Astrocyte (in vitro differentiated cells and primary cell): ENCODE data around the gene ALDH3A2. TPM values are rescaled to one million over a fixed set of nuclear protein-coding genes. Genes with fewer than 3 reads are reported as not detected.

ENCODE experiments used
- DNase-seq: peaks from one replicate; pipeline ENCODE4 v3.0.0-alpha.2; 2010; ENCODE audit warnings: low read depth
- FAIRE-seq: peaks from 2 replicates; lab custom pipeline; 2011; peaks lifted over from hg19 to GRCh38; lab: Jason Lieb, UNC
- H2AFZ ChIP-seq: 2 replicates; pipeline ENCODE4 v1.6.0; 2012; ENCODE audit warnings: low read depth, low read length, inconsistent platforms
- H3K27ac ChIP-seq: 2 replicates; pipeline ENCODE4 v1.5.1; 2011; ENCODE audit warnings: low read depth, low read length, inconsistent platforms
- H3K27me3 ChIP-seq: 2 replicates; pipeline ENCODE4 v1.6.0; 2011; ENCODE audit warnings: low read length, inconsistent platforms; ENCODE audit not compliant: insufficient read depth
- H3K36me3 ChIP-seq: 2 replicates; pipeline ENCODE4 v1.5.1; 2011; ENCODE audit warnings: low read length, inconsistent platforms; ENCODE audit not compliant: insufficient read depth
- H3K4me1 ChIP-seq: 2 replicates; pipeline ENCODE4 v1.5.1; 2011; ENCODE audit warnings: low read length, inconsistent platforms; ENCODE audit not compliant: insufficient read depth
- H3K4me2 ChIP-seq: 2 replicates; pipeline ENCODE4 v1.6.0; 2012; ENCODE audit warnings: low read length, inconsistent platforms
- H3K4me3 ChIP-seq: 2 replicates; pipeline ENCODE4 v1.5.1; 2011; ENCODE audit warnings: low read depth, mild to moderate bottlenecking, low read length, inconsistent platforms; ENCODE audit not compliant: insufficient read depth
- H3K79me2 ChIP-seq: 2 replicates; pipeline ENCODE4 v1.6.0; 2012; ENCODE audit warnings: mild to moderate bottlenecking, low read length, inconsistent platforms; ENCODE audit not compliant: insufficient read depth
- H3K9ac ChIP-seq: 2 replicates; pipeline ENCODE4 v1.6.0; 2012; ENCODE audit warnings: mild to moderate bottlenecking, low read length, inconsistent platforms
- H3K9me3 ChIP-seq: 2 replicates; pipeline ENCODE4 v1.5.1; 2012; ENCODE audit warnings: low read depth, mild to moderate bottlenecking, low read length, inconsistent platforms; ENCODE audit not compliant: insufficient read depth
- H4K20me1 ChIP-seq: 2 replicates; pipeline ENCODE4 v1.6.0; 2012; ENCODE audit warnings: low read length, inconsistent platforms; ENCODE audit not compliant: insufficient read depth
- H3K27ac Mint-ChIP-seq: one replicate; pipeline ENCODE4 v1.8.0; 2021; ENCODE audit warnings: mild to moderate bottlenecking, mixed read lengths; ENCODE audit not compliant: unreplicated experiment
- H3K27me3 Mint-ChIP-seq: one replicate; pipeline ENCODE4 v1.8.0; 2021; ENCODE audit warnings: low read depth, mixed read lengths; ENCODE audit not compliant: unreplicated experiment
- H3K36me3 Mint-ChIP-seq: one replicate; pipeline ENCODE4 v1.8.0; 2021; ENCODE audit warnings: low read depth, mixed read lengths; ENCODE audit not compliant: unreplicated experiment
- H3K4me1 Mint-ChIP-seq: one replicate; pipeline ENCODE4 v1.8.0; 2021; ENCODE audit warnings: low read depth, mixed read lengths; ENCODE audit not compliant: unreplicated experiment
- H3K4me3 Mint-ChIP-seq: one replicate; pipeline ENCODE4 v1.8.0; 2021; ENCODE audit warnings: mild to moderate bottlenecking, moderate library complexity, mixed read lengths; ENCODE audit not compliant: unreplicated experiment
- H3K9me3 Mint-ChIP-seq: one replicate; pipeline ENCODE4 v1.8.0; 2021; ENCODE audit warnings: mild to moderate bottlenecking, mixed read lengths; ENCODE audit not compliant: unreplicated experiment
- EZH2 ChIP-seq: IDR thresholded peaks from 2 replicates; pipeline ENCODE4 v1.6.1; 2012; ENCODE audit warnings: mild to moderate bottlenecking, low read length, inconsistent platforms; ENCODE audit not compliant: insufficient read depth
- total RNA-seq: library from RNA; stranded (reverse); gene quantifications from 2 replicates; pipeline ENCODE4 v1.2.1, GENCODE V29; 2021
- TF ChIP-seq, protein P1 (sequence below): IDR thresholded peaks from 2 replicates; pipeline ENCODE4 v1.5.1; 2011; ENCODE audit warnings: low read depth, mild to moderate bottlenecking, inconsistent platforms, low read length, moderate library complexity; ENCODE audit not compliant: insufficient read depth

ALDH3A2 gene
- total RNA-seq, 1 donor from 2014 or later, result 13.8 TPM

DNA sequence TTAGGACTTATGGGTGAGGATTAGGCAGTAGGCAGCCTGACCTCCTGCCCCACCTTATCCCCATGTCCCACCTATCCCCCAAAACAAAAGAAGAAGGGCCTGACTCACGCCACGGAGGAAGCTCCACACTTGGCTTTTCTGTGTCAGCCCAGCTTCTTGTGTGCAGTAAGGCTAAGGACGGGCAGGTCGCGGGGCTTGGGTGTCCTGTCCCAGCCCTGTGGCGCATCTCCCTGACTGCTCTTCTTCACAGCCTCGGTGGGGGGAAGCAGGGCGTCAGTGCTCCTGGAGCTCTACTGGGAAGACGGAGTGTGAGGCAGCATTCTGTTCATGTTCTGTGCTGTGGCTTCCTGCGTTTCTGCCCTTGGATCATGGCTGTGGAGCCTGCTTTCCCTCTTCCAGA lies 34.6 kb upstream of the ALDH3A2 start:
- Histone ChIP-seq H3K4me3 (no peak overlapping the region), H4K20me1 (no peaks in the 10 kb centered on the region), H3K79me2 (no peaks in the 10 kb centered on the region), H3K27me3 (no peaks in the 10 kb centered on the region), H3K4me1 (no peaks in the 10 kb centered on the region), H3K4me2 (no peak overlapping the region), H3K9me3 (peaks cover 3% of the 10 kb centered on the region), H2AFZ (no peak overlapping the region), H3K27ac (no peak overlapping the region), H3K9ac (no peak overlapping the region), H3K36me3 (no peaks in the 10 kb centered on the region)
- no peaks in the 10 kb centered on the region for H3K4me1 Mint-ChIP-seq
- TF ChIP-seq EZH2, result no peak
- TF ChIP-seq, protein P1, sequence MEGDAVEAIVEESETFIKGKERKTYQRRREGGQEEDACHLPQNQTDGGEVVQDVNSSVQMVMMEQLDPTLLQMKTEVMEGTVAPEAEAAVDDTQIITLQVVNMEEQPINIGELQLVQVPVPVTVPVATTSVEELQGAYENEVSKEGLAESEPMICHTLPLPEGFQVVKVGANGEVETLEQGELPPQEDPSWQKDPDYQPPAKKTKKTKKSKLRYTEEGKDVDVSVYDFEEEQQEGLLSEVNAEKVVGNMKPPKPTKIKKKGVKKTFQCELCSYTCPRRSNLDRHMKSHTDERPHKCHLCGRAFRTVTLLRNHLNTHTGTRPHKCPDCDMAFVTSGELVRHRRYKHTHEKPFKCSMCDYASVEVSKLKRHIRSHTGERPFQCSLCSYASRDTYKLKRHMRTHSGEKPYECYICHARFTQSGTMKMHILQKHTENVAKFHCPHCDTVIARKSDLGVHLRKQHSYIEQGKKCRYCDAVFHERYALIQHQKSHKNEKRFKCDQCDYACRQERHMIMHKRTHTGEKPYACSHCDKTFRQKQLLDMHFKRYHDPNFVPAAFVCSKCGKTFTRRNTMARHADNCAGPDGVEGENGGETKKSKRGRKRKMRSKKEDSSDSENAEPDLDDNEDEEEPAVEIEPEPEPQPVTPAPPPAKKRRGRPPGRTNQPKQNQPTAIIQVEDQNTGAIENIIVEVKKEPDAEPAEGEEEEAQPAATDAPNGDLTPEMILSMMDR, result no peak
- DNase-seq, result no peak
- peaks cover 2% of the 10 kb centered on the region for H3K27me3 Mint-ChIP-seq
- no peak overlapping the region for H3K4me3 Mint-ChIP-seq
- no peak for FAIRE-seq
- H3K36me3 Mint-ChIP-seq, result no peaks in the 10 kb centered on the region
- H3K27ac Mint-ChIP-seq, result no peak overlapping the region
- peaks cover 14% of the 10 kb centered on the region for H3K9me3 Mint-ChIP-seq

DNA sequence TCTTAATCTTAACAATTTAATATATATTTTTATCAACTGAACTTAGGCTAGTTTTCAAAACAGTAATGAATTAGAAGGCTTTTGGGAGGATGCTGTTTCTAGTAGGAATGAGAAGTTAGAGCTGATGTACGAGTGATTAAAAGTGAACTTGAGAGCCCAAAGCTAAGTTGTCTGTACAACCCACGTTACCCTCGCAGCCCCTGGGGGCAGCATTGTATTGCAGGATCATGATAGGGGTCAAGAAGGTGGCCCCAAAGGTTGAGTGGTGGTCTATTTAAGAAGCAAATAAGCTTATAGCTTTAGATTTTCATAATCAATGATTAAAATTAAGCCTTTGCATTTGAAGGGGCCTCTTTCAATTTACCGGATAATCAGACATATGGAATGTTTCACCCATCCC lies 33.7 kb upstream of the ALDH3A2 start:
- Histone ChIP-seq H3K9ac (no peak overlapping the region), H3K4me3 (no peak overlapping the region), H3K36me3 (no peaks in the 10 kb centered on the region), H2AFZ (no peak overlapping the region), H3K27me3 (no peaks in the 10 kb centered on the region), H4K20me1 (no peaks in the 10 kb centered on the region), H3K27ac (no peak overlapping the region), H3K4me2 (no peak overlapping the region), H3K79me2 (no peaks in the 10 kb centered on the region), H3K4me1 (no peaks in the 10 kb centered on the region), H3K9me3 (peaks cover 7% of the 10 kb centered on the region)
- H3K27ac Mint-ChIP-seq, result no peak overlapping the region
- peaks cover 23% of the 10 kb centered on the region for H3K9me3 Mint-ChIP-seq
- no peak for DNase-seq
- peaks cover 2% of the 10 kb centered on the region for H3K27me3 Mint-ChIP-seq
- H3K36me3 Mint-ChIP-seq, result peaks cover 2% of the 10 kb centered on the region
- FAIRE-seq, result no peak
- no peak overlapping the region for H3K4me3 Mint-ChIP-seq
- H3K4me1 Mint-ChIP-seq, result no peaks in the 10 kb centered on the region
- TF ChIP-seq EZH2, result no peak
- TF ChIP-seq, protein P1, result no peak

DNA sequence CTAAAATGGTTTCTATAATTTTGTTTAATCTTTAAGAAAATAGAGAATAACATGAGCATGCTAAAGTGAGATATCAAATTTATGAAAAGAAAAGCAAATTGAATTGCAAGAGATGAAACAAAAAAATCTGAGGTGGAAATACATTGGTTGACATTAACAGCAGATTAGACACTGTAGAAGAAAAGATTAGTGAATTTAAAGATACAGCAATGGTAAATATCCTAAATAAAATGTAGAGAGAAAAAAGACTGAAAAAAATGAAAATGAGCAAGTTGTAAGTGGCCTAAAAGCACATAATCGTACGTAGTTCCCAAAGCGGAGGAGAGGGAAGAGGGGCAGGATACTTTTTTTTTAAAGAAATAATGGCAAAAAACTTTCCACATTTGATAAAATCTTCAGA lies 30.5 kb upstream of the ALDH3A2 start:
- Histone ChIP-seq H3K79me2 (no peaks in the 10 kb centered on the region), H3K4me1 (no peaks in the 10 kb centered on the region), H3K27ac (no peak overlapping the region), H3K9ac (no peak overlapping the region), H2AFZ (no peak overlapping the region), H3K36me3 (no peaks in the 10 kb centered on the region), H3K4me2 (no peak overlapping the region), H3K27me3 (no peaks in the 10 kb centered on the region), H3K9me3 (peaks cover 7% of the 10 kb centered on the region), H4K20me1 (no peaks in the 10 kb centered on the region), H3K4me3 (no peak overlapping the region)
- peaks cover 24% of the 10 kb centered on the region for H3K9me3 Mint-ChIP-seq
- DNase-seq, result no peak
- no peak overlapping the region for H3K27ac Mint-ChIP-seq
- no peak for FAIRE-seq
- H3K27me3 Mint-ChIP-seq, result peaks cover 2% of the 10 kb centered on the region
- TF ChIP-seq EZH2, result no peak
- TF ChIP-seq, protein P1, result no peak
- H3K36me3 Mint-ChIP-seq, result peaks cover 2% of the 10 kb centered on the region
- no peak overlapping the region for H3K4me3 Mint-ChIP-seq
- no peaks in the 10 kb centered on the region for H3K4me1 Mint-ChIP-seq
